Gastrocnemius medialis (tissue), 4 donors: ENCODE results near the gene RAD51B.

Experiments
- CTCF ChIP-seq, 5 experiments: fragments of 450-650 bp in 3 of 5; fragments of 200-600 bp in 2 of 5; sonication (generic) in 2 of 5; IDR thresholded peaks in 4 of 5; conservative IDR thresholded peaks in 1 of 5; 1 replicate in 4 of 5; 2 replicates in 1 of 5; pipeline ENCODE4 v1.5.1; 2016 to 2019; ENCODE audit warnings: antibody characterized with exemption in 5 of 5, mild to moderate bottlenecking in 3 of 5, moderate library complexity in 3 of 5
- POLR2A ChIP-seq, 2 donors: fragments of 450-650 bp; IDR thresholded peaks; one replicate each; pipeline ENCODE4 v1.6.1; 2017; ENCODE audit warnings: antibody characterized with exemption in 2 of 2, mild to moderate bottlenecking in 2 of 2, moderate library complexity in 2 of 2

GRCh38 chr14:68464711-68465110, 645.1 kb downstream of the RAD51B start:
- TF ChIP-seq CTCF (IDR thresholded peaks at IDR 0.05 in 4 of 5, conservative IDR thresholded peaks at IDR 0.05 in 1 of 5) = no peak
- no peak for TF ChIP-seq POLR2A (IDR thresholded peaks at IDR 0.05)
